GM12878 (cell line): Measurements from ENCODE around the gene DGCR8. TPM values are rescaled to one million over a fixed set of nuclear protein-coding genes. Genes with fewer than 3 reads are reported as not detected.

Experiments used
- ATAC-seq: fragments of 200-7000 bp; cut with Tn5 transposase; 3 replicates; pipeline ENCODE4 v1.9.1; 2020; ENCODE audit warnings: mild to moderate bottlenecking, moderate library complexity
- BruUV-seq: library from RNA; stranded (reverse); fragments of 400-500 nt; replicated peaks from 2 replicates; lab custom pipeline; 2021; lab: Mats Ljungman, UMichigan
- CTCF ChIA-PET: fragments of 300-600 bp; sonication (Branson Sonifier 250); formaldehyde crosslinking; extraction: SDS; loops from one replicate; lab custom pipeline; 2021; ENCODE audit warnings: inconsistent platforms; lab: Yijun Ruan, JAX
- POLR2A ChIA-PET: fragments of 350-600 bp; formaldehyde crosslinking; extraction: SDS; loops from one replicate; lab custom pipeline; 2021; ENCODE audit warnings: inconsistent platforms; lab: Charles Lee
- RAD21 ChIA-PET: fragments of 300-600 bp; sonication (Branson Sonifier 250); formaldehyde crosslinking; loops from one replicate; lab custom pipeline; 2023; ENCODE audit warnings: antibody characterized with exemption; ENCODE audit not compliant: unreplicated experiment; lab: Charles Lee
- SMC1A ChIA-PET: fragments of 300-600 bp; sonication (Branson Sonifier 250); formaldehyde crosslinking; loops from one replicate; lab custom pipeline; 2023; ENCODE audit not compliant: unreplicated experiment, uncharacterized antibody; lab: Charles Lee
- DNase-seq: peaks from one replicate; pipeline ENCODE4 v3.0.0-alpha.2; 2011; ENCODE audit warnings: low read depth, low spot score
- FAIRE-seq: peaks from 3 replicates; lab custom pipeline; 2011; peaks lifted over from hg19 to GRCh38; lab: Jason Lieb, UNC
- H2AFZ ChIP-seq: 2 replicates; pipeline ENCODE4 v1.6.0; 2011; ENCODE audit warnings: low read depth, low read length, control low read depth; ENCODE audit not compliant: control insufficient read depth
- H3K27ac ChIP-seq: 2 replicates; pipeline ENCODE4 v1.5.1; 2011; ENCODE audit warnings: control low read depth; ENCODE audit not compliant: control insufficient read depth, insufficient read depth
- H3K27me3 ChIP-seq, 2 experiments: replicated peaks in 1 of 2; 2 replicates each; pipeline versions ENCODE4 v1.6.0 to v1.6.1; 2011; ENCODE audit warnings: low read length in 1 of 2; ENCODE audit not compliant: control insufficient read depth in 2 of 2, insufficient read depth in 2 of 2
- H3K36me3 ChIP-seq, 2 experiments: 2 replicates each; pipeline ENCODE4 v1.5.1; 2011; ENCODE audit warnings: low read length in 1 of 2; ENCODE audit not compliant: control insufficient read depth in 2 of 2, insufficient read depth in 2 of 2
- H3K4me1 ChIP-seq: 2 replicates; pipeline ENCODE4 v1.6.1; 2011; ENCODE audit warnings: mild to moderate bottlenecking, low read length, moderate library complexity, mixed read lengths; ENCODE audit not compliant: control insufficient read depth, insufficient read depth
- H3K4me2 ChIP-seq: 2 replicates; pipeline ENCODE4 v1.6.0; 2011; ENCODE audit warnings: control low read depth; ENCODE audit not compliant: control insufficient read depth, insufficient read depth
- H3K4me3 ChIP-seq: fragments of 200-600 bp; sonication (generic); 2 replicates; pipeline ENCODE4 v1.5.1; 2016
- H3K79me2 ChIP-seq: 2 replicates; pipeline ENCODE4 v1.6.0; 2011; ENCODE audit warnings: low read length; ENCODE audit not compliant: control insufficient read depth, insufficient read depth
- H3K9ac ChIP-seq: 2 replicates; pipeline ENCODE4 v1.8.0; 2011; ENCODE audit warnings: low read length, control low read depth, mixed read lengths; ENCODE audit not compliant: control insufficient read depth, insufficient read depth
- H3K9me3 ChIP-seq: replicated peaks from 3 replicates; pipeline ENCODE4 v1.5.1; 2011; ENCODE audit warnings: mild to moderate bottlenecking, low read length; ENCODE audit not compliant: control insufficient read depth, insufficient read depth
- H4K20me1 ChIP-seq: 2 replicates; pipeline ENCODE4 v1.6.0; 2011; ENCODE audit not compliant: control insufficient read depth, insufficient read depth
- BACH1 ChIP-seq: fragments of 450-650 bp; IDR thresholded peaks from 2 replicates; pipeline ENCODE4 v1.6.1; 2017; ENCODE audit warnings: mild to moderate bottlenecking, borderline replicate concordance
- HDAC6 ChIP-seq: fragments of 200-600 bp; sonication (generic); IDR thresholded peaks from one replicate; pipeline ENCODE4 v1.8.0; 2017; ENCODE audit warnings: antibody characterized with exemption; ENCODE audit not compliant: unreplicated experiment
- ZNF384 ChIP-seq: IDR thresholded peaks from 2 replicates; pipeline ENCODE4 v1.6.1; 2012; ENCODE audit warnings: low read depth, mild to moderate bottlenecking, low read length, improper control_type of control experiment, borderline replicate concordance
- WGBS: methylation state at CpG from one replicate; pipeline ENCODE4 v1.1.6; 2016; ENCODE audit warnings: low lambda C conversion rate; ENCODE audit not compliant: insufficient replicate concordance, insufficient coverage; ENCODE audit errors: missing lambda C conversion rate; 5-methylcytosine and 5-hydroxymethylcytosine counted together
- in situ Hi-C: fragments of 300-500 bp; cut with MboI; formaldehyde crosslinking; loops from 9 replicates; pipeline ENCODE4 v1.14.3; 2018; ENCODE audit warnings: mixed read lengths
- intact Hi-C: fragments of 100-400 bp; cut with micrococcal nuclease; formaldehyde crosslinking; loops from one replicate; pipeline ENCODE4 v1.14.2; 2022; ENCODE audit not compliant: unreplicated experiment
- polyA plus RNA-seq, 11 experiments: library from polyadenylated mRNA; depleted of rRNA in 4 of 11; unstranded in 6 of 11; stranded (reverse) in 5 of 11; fragments of >200 nt; fragmentation: Nextera tagmentation in 4 of 11; fragmentation: Illumina TruSeq in 1 of 11; extraction: Ambion mirVana in 4 of 11; extraction: Trizol in 1 of 11; gene quantifications; 1 replicate in 1 of 11; 2 replicates in 10 of 11; pipeline versions ENCODE4 v1.2.1 to v1.2.3, GENCODE V29; 2011 to 2016; ENCODE audit warnings: inconsistent platforms in 2 of 11, missing spikeins in 2 of 11, low read depth in 1 of 11
- total RNA-seq, 4 experiments: library from RNA; depleted of rRNA in 3 of 4; stranded (reverse); fragments of >200 nt in 3 of 4; fragmentation: Illumina TruSeq in 1 of 4; extraction: Trizol in 1 of 4; gene quantifications; 2 replicates each; pipeline versions ENCODE4 v1.2.1 to v1.2.3, GENCODE V29; 2013 to 2021

Gene DGCR8
- total and polyA plus RNA-seq, 10 of the 15 experiments (the other 5 are each of a cell fraction or from before 2014, with no cell fraction given) = 1.2 to 35.1 (median 17.2) TPM

GRCh38 chr22:20115691-20116375 lies 35.8 kb downstream of the DGCR8 start, which contains the start of gene RANBP1:
Gene RANBP1, plus strand, starts transcription at chr22:20116104. Its CDS starts 81 bp downstream, at chr22:20116185.
- ChIA-PET POLR2A (no interaction called here), RAD21 (no interaction called here), SMC1A (no interaction called here)
- Histone ChIP-seq H3K36me3 (peaks cover 32 to 44% of the 10 kb centered on the region in 2 experiments), H3K27ac (peak within 1 kb of the TSS; percentile 91), H2AFZ (peak within 1 kb of the TSS; percentile 76), H3K4me1 (peaks cover 33% of the 10 kb centered on the region)
- in situ Hi-C loops = no loop called here
- intact Hi-C loops = loop anchor here (5.0 kb wide), 1 partner anchor 144 kb away; no protein-coding TSS in a partner anchor
- TF ChIP-seq BACH1 (0 out of 2 replicates have a peak, but pooled peaks have one; percentile 11), ZNF384 (no peak)
- TF ChIP-seq, all 136 proteins: peak for 1
- ATAC-seq (no peak), DNase-seq (no peak), FAIRE-seq (no peak)
- Histone ChIP-seq H3K27me3 (no peaks in the 10 kb centered on the region), H3K9ac (peak within 1 kb of the TSS; percentile 91), H3K9me3 (no peaks in the 10 kb centered on the region), H3K4me2 (peak within 1 kb of the TSS; percentile 96), H3K79me2 (peaks cover 59% of the 10 kb centered on the region), H4K20me1 (0 out of 2 replicates have a peak, but pooled peaks cover 2% of the 10 kb centered on the region), H3K4me3 (peak within 1 kb of the TSS; percentile 83)
- WGBS = 62% methylated on average over 30 of the region's 30 CpGs
- CTCF ChIA-PET = interaction anchor here (1.5 kb wide), 1 partner anchor 37 kb away, joined by 3 read pairs; no protein-coding TSS in a partner anchor
- BruUV-seq = no TSS peak

GRCh38 chr22:20116376-20116950 lies 36.4 kb downstream of the DGCR8 start:
- TF ChIP-seq BACH1 = 0 out of 2 replicates have a peak, but pooled peaks have one; percentile 4
- no peak for TF ChIP-seq HDAC6
- FAIRE-seq (no peak), ATAC-seq (peak; percentile 4), DNase-seq (no peak)
- Histone ChIP-seq H3K27me3 (no peaks in the 10 kb centered on the region), H3K4me2 (peak overlapping the region; percentile 96), H3K36me3 (peaks cover 32 to 41% of the 10 kb centered on the region in 2 experiments), H3K4me3 (peak overlapping the region; percentile 83), H3K4me1 (peaks cover 33% of the 10 kb centered on the region), H3K9me3 (no peaks in the 10 kb centered on the region), H2AFZ (peak overlapping the region; percentile 76), H4K20me1 (0 out of 2 replicates have a peak, but pooled peaks cover 2% of the 10 kb centered on the region), H3K9ac (peak overlapping the region; percentile 91), H3K79me2 (peaks cover 62% of the 10 kb centered on the region), H3K27ac (peak overlapping the region; percentile 91)
- ChIA-PET SMC1A (no interaction called here), CTCF (interaction anchor here (0.9 to 1.5 kb wide), 2 partner anchors 37 to 386 kb away, joined by 3 read pairs; no protein-coding TSS in a partner anchor), RAD21 (no interaction called here), POLR2A (interaction anchor here (1.3 kb wide), 2 partner anchors 97 to 174 kb away, joined by 3 to 5 read pairs; no protein-coding TSS in a partner anchor)
- BruUV-seq = TSS peak; percentile 81
- 4% methylated on average over 20 of the region's 27 CpGs for whole genome bisulfite sequencing
- in situ Hi-C loops = no loop called here
- intact Hi-C loops = loop anchor here (5.0 kb wide), 1 partner anchor 144 kb away; no protein-coding TSS in a partner anchor
